SK-N-SH treated with all-trans-retinoic acid at 6 μM for 48 hours (cell line): ENCODE measurements around the gene IDI2.

ENCODE experiments used
- CREB5 ChIP-seq: fragments of 250-450 bp; sonication (Bioruptor Pico); IDR thresholded peaks from 2 replicates; pipeline ENCODE4 v1.5.1; 2020; ENCODE audit warnings: low read depth, mild to moderate bottlenecking, moderate library complexity
- CSDC2 ChIP-seq: fragments of 250-450 bp; sonication (Bioruptor Pico); IDR thresholded peaks from 2 replicates; pipeline ENCODE4 v1.5.0; 2020; ENCODE audit warnings: mild to moderate bottlenecking, moderate library complexity
- GLIS3 ChIP-seq: fragments of 250-450 bp; sonication (Bioruptor Pico); IDR thresholded peaks from 2 replicates; pipeline ENCODE4 v1.5.0; 2020; ENCODE audit warnings: mild to moderate bottlenecking, moderate library complexity
- PATZ1 ChIP-seq: fragments of 250-450 bp; sonication (Bioruptor Pico); IDR thresholded peaks from 2 replicates; pipeline ENCODE4 v1.8.0; 2020; ENCODE audit warnings: mild to moderate bottlenecking, moderate library complexity, borderline replicate concordance

- TF ChIP-seq GLIS3 (CRISPR knock-in tag) (no peak), PATZ1 (CRISPR knock-in tag) (no peak), CREB5 (CRISPR knock-in tag) (no peak), CSDC2 (CRISPR knock-in tag) (no peak)
Observed at GRCh38 chr10:990808-991207, 34.9 kb downstream of the IDI2 start.
